ENCODE results near the gene POU2F3. TPM values are rescaled to one million over a fixed set of nuclear protein-coding genes. Genes with fewer than 3 reads are reported as not detected.
A peak's percentile ranks its signal among the peaks of the same experiment; 100 is the strongest.

The POU2F3 gene
- total and polyA plus RNA-seq, 2 of the 13 experiments (the other 11 are each of a cell fraction or from before 2014, with no cell fraction given) = not detected

GRCh38 chr11:120198787-120199469 lies 41.0 kb upstream of the POU2F3 start (continued):
- no peak for TF ChIP-seq SNAPC5 (CRISPR knock-in tag; IDR thresholded peaks at IDR 0.05; ENCODE audit: borderline replicate concordance)
- no peak for TF ChIP-seq SAFB2 (CRISPR knock-in tag; IDR thresholded peaks at IDR 0.05; ENCODE audit: borderline replicate concordance, low read depth)
- TF ChIP-seq ZNF496 (CRISPR knock-in tag; IDR thresholded peaks at IDR 0.05; ENCODE audit: insufficient replicate concordance) = no peak
- no peak for TF ChIP-seq TCF7L2 (IDR thresholded peaks at IDR 0.05; ENCODE audit: low read depth, low read length)
- TF ChIP-seq TCF7 (IDR thresholded peaks at IDR 0.05; ENCODE audit: low read depth) = no peak
- TF ChIP-seq IKZF5 (CRISPR knock-in tag; IDR thresholded peaks at IDR 0.05) = no peak
- no peak for TF ChIP-seq ZNF616 (CRISPR knock-in tag; IDR thresholded peaks at IDR 0.05; ENCODE audit: low read depth)
- TF ChIP-seq, protein P1, sequence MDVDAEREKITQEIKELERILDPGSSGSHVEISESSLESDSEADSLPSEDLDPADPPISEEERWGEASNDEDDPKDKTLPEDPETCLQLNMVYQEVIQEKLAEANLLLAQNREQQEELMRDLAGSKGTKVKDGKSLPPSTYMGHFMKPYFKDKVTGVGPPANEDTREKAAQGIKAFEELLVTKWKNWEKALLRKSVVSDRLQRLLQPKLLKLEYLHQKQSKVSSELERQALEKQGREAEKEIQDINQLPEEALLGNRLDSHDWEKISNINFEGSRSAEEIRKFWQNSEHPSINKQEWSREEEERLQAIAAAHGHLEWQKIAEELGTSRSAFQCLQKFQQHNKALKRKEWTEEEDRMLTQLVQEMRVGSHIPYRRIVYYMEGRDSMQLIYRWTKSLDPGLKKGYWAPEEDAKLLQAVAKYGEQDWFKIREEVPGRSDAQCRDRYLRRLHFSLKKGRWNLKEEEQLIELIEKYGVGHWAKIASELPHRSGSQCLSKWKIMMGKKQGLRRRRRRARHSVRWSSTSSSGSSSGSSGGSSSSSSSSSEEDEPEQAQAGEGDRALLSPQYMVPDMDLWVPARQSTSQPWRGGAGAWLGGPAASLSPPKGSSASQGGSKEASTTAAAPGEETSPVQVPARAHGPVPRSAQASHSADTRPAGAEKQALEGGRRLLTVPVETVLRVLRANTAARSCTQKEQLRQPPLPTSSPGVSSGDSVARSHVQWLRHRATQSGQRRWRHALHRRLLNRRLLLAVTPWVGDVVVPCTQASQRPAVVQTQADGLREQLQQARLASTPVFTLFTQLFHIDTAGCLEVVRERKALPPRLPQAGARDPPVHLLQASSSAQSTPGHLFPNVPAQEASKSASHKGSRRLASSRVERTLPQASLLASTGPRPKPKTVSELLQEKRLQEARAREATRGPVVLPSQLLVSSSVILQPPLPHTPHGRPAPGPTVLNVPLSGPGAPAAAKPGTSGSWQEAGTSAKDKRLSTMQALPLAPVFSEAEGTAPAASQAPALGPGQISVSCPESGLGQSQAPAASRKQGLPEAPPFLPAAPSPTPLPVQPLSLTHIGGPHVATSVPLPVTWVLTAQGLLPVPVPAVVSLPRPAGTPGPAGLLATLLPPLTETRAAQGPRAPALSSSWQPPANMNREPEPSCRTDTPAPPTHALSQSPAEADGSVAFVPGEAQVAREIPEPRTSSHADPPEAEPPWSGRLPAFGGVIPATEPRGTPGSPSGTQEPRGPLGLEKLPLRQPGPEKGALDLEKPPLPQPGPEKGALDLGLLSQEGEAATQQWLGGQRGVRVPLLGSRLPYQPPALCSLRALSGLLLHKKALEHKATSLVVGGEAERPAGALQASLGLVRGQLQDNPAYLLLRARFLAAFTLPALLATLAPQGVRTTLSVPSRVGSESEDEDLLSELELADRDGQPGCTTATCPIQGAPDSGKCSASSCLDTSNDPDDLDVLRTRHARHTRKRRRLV (CRISPR knock-in tag; IDR thresholded peaks at IDR 0.05) = no peak
- TF ChIP-seq TRIM24 (CRISPR knock-in tag; IDR thresholded peaks at IDR 0.05) = no peak
- TF ChIP-seq DNMT3B (CRISPR knock-in tag; conservative IDR thresholded peaks at IDR 0.05) = no peak
- no peak for TF ChIP-seq PHF5A (CRISPR knock-in tag; IDR thresholded peaks at IDR 0.05; ENCODE audit: low read depth, unreplicated experiment)
- TF ChIP-seq GMEB1 (CRISPR knock-in tag; IDR thresholded peaks at IDR 0.05; ENCODE audit: borderline replicate concordance) = no peak; the same call in 1 of the 2 replicates
- no peak for TF ChIP-seq ZNF251 (CRISPR knock-in tag; IDR thresholded peaks at IDR 0.05)
- TF ChIP-seq NFYB (CRISPR knock-in tag; IDR thresholded peaks at IDR 0.05) = 0 out of 2 replicates have a peak, but pooled peaks have one; percentile 5
- TF ChIP-seq ELF4 (CRISPR knock-in tag; IDR thresholded peaks at IDR 0.05; ENCODE audit: borderline replicate concordance) = no peak
- TF ChIP-seq ZSCAN5A (CRISPR knock-in tag; IDR thresholded peaks at IDR 0.05; ENCODE audit: borderline replicate concordance) = 0 out of 2 replicates have a peak, but pooled peaks have one; percentile 70
- peak; percentile 50 for TF ChIP-seq GATAD2A (CRISPR knock-in tag; IDR thresholded peaks at IDR 0.05)
- TF ChIP-seq ZNF781 (CRISPR knock-in tag; IDR thresholded peaks at IDR 0.05; ENCODE audit: borderline replicate concordance, not compliant biosample characterization) = no peak
- peak; percentile 56; the same call in 1 of the 2 replicates for TF ChIP-seq NR2F6 (IDR thresholded peaks at IDR 0.05)
- TF ChIP-seq NR2F6 (CRISPR knock-in tag; IDR thresholded peaks at IDR 0.05) = peak; percentile 48
- TF ChIP-seq HMGA1 (CRISPR knock-in tag; conservative IDR thresholded peaks at IDR 0.05) = no peak
